ENCODE data around the gene TMEM53.

Gene TMEM53

DNA sequence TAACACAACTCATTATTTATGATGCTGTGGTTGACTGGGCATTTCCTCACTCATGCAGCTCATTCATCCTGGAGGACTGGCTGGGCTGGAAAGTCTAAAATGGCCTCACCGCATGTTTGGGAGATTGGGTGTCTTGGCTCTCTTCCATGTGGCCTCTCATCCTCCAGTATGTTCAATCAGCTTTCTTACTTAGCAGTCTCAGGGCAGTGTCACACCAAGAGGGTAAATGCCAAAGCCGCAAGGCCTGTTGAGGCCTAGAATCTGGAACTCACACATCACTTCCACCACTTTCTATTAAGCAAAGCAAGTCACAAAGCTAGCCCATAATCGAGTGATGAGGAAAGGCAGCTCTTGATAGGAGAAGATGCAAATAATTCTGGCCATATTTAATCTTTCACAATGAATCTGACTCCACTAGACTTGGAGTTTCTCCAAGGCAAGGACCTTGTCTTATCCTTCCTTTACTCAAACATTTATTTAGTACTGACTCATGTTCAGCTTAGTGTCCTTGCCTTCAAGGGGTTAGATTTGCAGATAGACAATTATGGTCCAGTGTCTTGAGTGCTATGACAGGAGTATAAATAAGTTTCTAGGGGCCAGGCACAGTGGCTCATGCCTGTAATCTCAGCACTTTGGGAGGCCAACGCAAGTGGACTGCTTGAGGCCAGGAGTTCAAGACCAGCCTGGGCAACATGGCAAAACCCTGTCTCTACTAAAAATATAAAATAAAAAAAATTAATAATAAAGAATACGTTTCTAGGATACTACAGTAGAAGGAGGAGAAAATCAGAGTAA lies 45.1 kb downstream of the TMEM53 start:
- TF ChIP-seq, protein P1, sequence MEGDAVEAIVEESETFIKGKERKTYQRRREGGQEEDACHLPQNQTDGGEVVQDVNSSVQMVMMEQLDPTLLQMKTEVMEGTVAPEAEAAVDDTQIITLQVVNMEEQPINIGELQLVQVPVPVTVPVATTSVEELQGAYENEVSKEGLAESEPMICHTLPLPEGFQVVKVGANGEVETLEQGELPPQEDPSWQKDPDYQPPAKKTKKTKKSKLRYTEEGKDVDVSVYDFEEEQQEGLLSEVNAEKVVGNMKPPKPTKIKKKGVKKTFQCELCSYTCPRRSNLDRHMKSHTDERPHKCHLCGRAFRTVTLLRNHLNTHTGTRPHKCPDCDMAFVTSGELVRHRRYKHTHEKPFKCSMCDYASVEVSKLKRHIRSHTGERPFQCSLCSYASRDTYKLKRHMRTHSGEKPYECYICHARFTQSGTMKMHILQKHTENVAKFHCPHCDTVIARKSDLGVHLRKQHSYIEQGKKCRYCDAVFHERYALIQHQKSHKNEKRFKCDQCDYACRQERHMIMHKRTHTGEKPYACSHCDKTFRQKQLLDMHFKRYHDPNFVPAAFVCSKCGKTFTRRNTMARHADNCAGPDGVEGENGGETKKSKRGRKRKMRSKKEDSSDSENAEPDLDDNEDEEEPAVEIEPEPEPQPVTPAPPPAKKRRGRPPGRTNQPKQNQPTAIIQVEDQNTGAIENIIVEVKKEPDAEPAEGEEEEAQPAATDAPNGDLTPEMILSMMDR (IDR thresholded peaks at IDR 0.05; ENCODE audit: borderline replicate concordance, insufficient read depth, low read depth, low read length), result no peak
- H3K4me3 ChIP-seq (ENCODE audit: low read depth, low read length), result no peak overlapping the region

DNA sequence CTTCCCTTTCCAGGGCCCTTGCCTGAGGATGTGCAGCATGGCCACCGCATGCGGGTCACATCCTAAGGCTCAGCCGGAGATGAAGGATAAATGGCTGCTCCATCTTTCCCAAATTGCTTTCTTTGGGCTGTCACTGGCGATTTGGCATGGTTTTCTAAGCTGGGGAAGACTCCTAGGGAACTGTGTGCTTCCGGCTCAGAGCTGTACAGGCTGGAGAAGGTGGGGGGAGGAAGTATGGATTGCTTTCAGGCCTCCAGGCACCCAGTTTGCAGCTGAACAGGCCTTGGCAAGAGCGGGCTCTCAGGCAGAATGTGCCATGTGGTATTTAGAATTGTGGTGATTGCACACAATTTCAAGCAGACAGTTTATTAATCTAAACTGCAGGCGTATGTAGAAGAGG lies 48.9 kb downstream of the TMEM53 start:
- TF ChIP-seq, protein P1 (IDR thresholded peaks at IDR 0.05; ENCODE audit: borderline replicate concordance, insufficient read depth, low read depth, low read length), result no peak

DNA sequence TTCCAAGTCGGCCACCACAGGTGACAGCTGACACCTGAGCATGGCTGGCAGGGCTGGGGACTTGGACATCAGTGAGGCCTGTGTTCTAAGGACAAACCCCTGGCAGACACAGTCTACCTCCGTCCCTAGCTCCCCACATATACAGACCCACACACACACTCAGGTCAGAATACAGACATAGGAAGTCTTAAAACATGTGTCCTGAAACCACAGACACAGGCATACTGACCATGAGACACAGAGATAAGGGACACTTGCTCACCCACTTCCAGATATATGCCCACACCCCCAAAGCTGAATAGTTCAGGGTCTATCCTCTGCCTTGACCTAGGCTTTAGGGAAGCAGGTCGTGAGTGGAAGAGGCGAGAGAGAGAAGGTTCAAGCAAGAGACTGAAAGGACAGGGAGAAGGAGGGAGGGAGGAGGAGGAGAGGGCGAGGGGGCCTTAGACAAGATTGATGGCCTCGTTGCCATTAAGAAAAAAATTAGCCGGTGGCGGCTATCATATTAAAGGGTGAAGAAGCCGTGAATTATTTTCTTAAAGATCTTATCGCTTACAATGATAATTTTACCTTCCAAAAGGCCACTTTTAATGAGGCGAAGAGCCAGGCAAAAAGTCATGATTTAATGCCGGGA lies 49.9 kb downstream of the TMEM53 start:
- no peak overlapping the region for H3K4me3 ChIP-seq (ENCODE audit: low read depth, low read length)
- TF ChIP-seq, protein P1 (IDR thresholded peaks at IDR 0.05; ENCODE audit: borderline replicate concordance, insufficient read depth, low read depth, low read length), result no peak

More for the DNA sequence above, 48.9 kb downstream of the TMEM53 start:
- H3K4me3 ChIP-seq (ENCODE audit: low read depth, low read length), result no peak overlapping the region

DNA sequence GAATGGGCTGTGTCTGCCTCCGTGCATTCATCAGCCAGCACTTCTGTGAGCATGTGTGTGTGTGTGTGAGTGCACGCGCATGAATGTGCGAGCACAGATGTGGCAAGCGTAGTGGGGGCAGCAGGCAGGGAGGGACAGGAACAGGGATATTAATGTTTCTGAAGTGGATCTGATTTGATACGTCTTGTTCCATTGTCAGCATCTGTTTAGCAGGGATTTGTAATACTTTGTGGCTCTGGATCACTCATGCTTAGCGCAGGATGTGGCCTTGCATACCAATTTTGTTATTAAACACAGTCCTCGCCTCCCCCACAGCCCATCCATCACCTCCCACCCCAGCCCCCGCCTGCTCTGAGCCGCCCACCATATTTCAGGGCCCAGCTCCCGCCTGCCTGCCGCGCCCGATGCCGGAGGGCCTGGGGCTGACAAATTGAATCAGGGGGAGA lies 52.4 kb downstream of the TMEM53 start:
- no peak overlapping the region for H3K4me3 ChIP-seq (ENCODE audit: low read depth, low read length)
- TF ChIP-seq, protein P1 (IDR thresholded peaks at IDR 0.05; ENCODE audit: borderline replicate concordance, insufficient read depth, low read depth, low read length), result no peak

DNA sequence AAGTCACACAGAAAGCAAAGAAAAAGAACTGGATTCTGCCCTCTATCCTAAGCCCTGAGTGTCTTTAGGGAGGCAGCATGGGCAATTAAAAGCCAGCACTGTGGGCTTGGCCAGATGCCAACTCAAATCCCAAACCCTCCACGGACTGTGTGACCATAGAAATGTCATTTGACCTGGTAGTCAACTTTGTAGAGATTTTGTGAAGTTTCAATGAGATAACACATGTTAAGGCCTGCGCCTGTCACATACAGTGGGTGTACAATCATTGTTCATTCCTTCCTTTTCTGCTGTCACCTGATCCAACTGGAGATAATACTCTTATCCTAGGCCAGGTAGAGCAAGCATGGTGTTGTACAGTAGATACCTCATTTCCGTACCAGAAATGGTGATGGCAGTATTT lies 54.2 kb downstream of the TMEM53 start:
- TF ChIP-seq, protein P1 (IDR thresholded peaks at IDR 0.05; ENCODE audit: borderline replicate concordance, insufficient read depth, low read depth, low read length), result no peak
- H3K4me3 ChIP-seq (ENCODE audit: low read depth, low read length), result no peak overlapping the region

DNA sequence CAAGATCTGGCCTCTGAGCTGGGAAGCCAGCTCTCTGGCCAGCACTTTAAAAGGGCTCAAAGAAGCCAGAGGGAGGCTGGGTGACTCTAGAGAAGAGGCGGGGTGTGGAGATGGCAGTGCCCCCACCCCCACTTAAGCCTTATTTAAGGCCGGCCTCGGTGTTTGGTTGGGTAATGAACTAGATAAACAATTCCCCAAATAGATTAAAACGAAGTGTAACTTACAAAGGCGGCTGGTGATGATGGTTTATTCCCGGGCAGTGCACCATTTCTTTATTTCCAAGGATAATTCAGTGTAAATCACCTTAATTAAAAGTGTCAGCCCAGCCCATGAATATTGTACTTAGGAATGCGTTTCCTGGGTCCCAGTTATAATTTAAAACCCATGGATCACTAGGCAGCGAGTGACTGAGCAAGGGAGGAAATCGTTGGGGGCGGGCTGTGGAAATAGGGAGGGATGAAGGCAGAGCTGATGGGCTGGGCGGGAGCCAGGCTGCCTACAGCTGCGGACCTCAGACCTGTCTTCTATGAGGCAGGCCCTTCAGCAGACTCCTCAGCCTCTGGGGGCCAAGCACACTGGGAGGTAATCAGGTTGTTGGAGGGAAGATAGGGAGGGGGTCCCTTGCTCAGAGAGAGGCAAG lies 54.9 kb downstream of the TMEM53 start:
- no peak overlapping the region for H3K4me3 ChIP-seq (ENCODE audit: low read depth, low read length)
- TF ChIP-seq, protein P1 (IDR thresholded peaks at IDR 0.05; ENCODE audit: borderline replicate concordance, insufficient read depth, low read depth, low read length), result no peak

All from GM12875 (cell line).